ENCODE measurements around the gene CHCHD2. TPM values are rescaled to one million over a fixed set of nuclear protein-coding genes. Genes with fewer than 3 reads are reported as not detected.
"Not testable (repeated sequence)": the region's sequence is repeated elsewhere in the genome, so short reads cannot be mapped to it uniquely, and the experiment has no call there.

CHCHD2 gene
- total RNA-seq, 4 donors from 2014 or later = 99.9 to 395 (median 254) TPM

GRCh38 chr7:56097700-56098099 is 8.6 kb downstream of the CHCHD2 start:
- in situ Hi-C loops (cut with MboI; ENCODE audit: low pct_ligation_motif_present in 1 of 4, low pct_unique_long_range_greater_than_20kb in 1 of 4, low sequenced_read_pairs in 3 of 4) = no loop called here
- H3K4me1 ChIP-seq = peaks cover 0 to 8% (median 4%) of the 10 kb centered on the region in 4 donors

GRCh38 chr7:56092789-56093531 is 13.3 kb downstream of the CHCHD2 start, which contains the start of gene PHKG1:
PHKG1 (minus strand) TSS chr7:56092952; CDS start chr7:56088941, 4,011 bp downstream.
- in situ Hi-C loops (cut with MboI; ENCODE audit: low pct_ligation_motif_present in 1 of 4, low pct_unique_long_range_greater_than_20kb in 1 of 4, low sequenced_read_pairs in 3 of 4) (no loop called here), intact Hi-C loops (cut with DNase I; ENCODE audit: low total_unique reads) (no loop called here)
- Histone ChIP-seq H3K36me3 (no peaks in the 10 kb centered on the region), H3K9me3 (no peaks in the 10 kb centered on the region), H3K27me3 (no peaks in the 10 kb centered on the region), H3K4me1 (peaks cover 0 to 21% (median 10%) of the 10 kb centered on the region in 4 donors), H3K27ac (peak within 1 kb of the TSS; percentile 66 to 84 (median 72)), H3K4me3 (no peak within 1 kb of the TSS)
- WGBS, 2 donors (ENCODE audit: low coverage in 1 of 2) = 45% methylated on average over 19 of the region's 19 CpGs; no CpG with 5 or more reads in 1 of the 2 donors
- TF ChIP-seq POLR2AphosphoS5 (IDR thresholded peaks at IDR 0.05) (peak in 1 of 3 donors; percentile 42), EP300 (IDR thresholded peaks at IDR 0.05; ENCODE audit: low read depth) (no peak), CTCF (IDR thresholded peaks at IDR 0.05) (peak in 3 of 5 experiments; percentile 43 to 51 (median 44)), POLR2A (IDR thresholded peaks at IDR 0.05) (no peak)
- peak; percentile 67 for DNase-seq

More at GRCh38 chr7:56097700-56098099, 8.6 kb downstream of the CHCHD2 start:
- Histone ChIP-seq H3K27me3 (no peaks in the 10 kb centered on the region), H3K36me3 (peaks cover 0 to 29% (median 14%) of the 10 kb centered on the region in 4 donors), H3K27ac (no peak overlapping the region), H3K4me3 (no peak overlapping the region), H3K9me3 (no peaks in the 10 kb centered on the region)
- no peak for TF ChIP-seq CTCF (IDR thresholded peaks at IDR 0.05)
- TF ChIP-seq POLR2A (IDR thresholded peaks at IDR 0.05) = no peak
- no peak for TF ChIP-seq EP300 (IDR thresholded peaks at IDR 0.05; ENCODE audit: low read depth)
- TF ChIP-seq POLR2AphosphoS5 (IDR thresholded peaks at IDR 0.05) = peak in 2 of 3 donors; percentile 7 to 30
- 67 to 69% methylated on average over 5 of the region's 5 CpGs for WGBS, 2 donors (ENCODE audit: low coverage in 1 of 2)
- intact Hi-C loops (cut with DNase I; ENCODE audit: low total_unique reads) = no loop called here
- DNase-seq = no peak

- in situ Hi-C loops (cut with MboI; ENCODE audit: low pct_ligation_motif_present in 1 of 4, low pct_unique_long_range_greater_than_20kb in 1 of 4, low sequenced_read_pairs in 3 of 4) = not testable (repeated sequence)
Measured at GRCh38 chr7:56092388-56092787, 13.9 kb downstream of the CHCHD2 start.

GRCh38 chr7:56091591-56091990 is 14.7 kb downstream of the CHCHD2 start:
- Histone ChIP-seq H3K27ac (peak overlapping the region; percentile 66 to 84 (median 72)), H3K27me3 (no peaks in the 10 kb centered on the region), H3K4me3 (no peak overlapping the region), H3K36me3 (no peaks in the 10 kb centered on the region), H3K4me1 (peaks cover 0 to 21% (median 10%) of the 10 kb centered on the region in 4 donors), H3K9me3 (no peaks in the 10 kb centered on the region)
- WGBS, 2 donors (ENCODE audit: low coverage in 1 of 2) = 61% methylated on average over 3 of the region's 3 CpGs; no CpG with 5 or more reads in 1 of the 2 donors
- TF ChIP-seq EP300 (IDR thresholded peaks at IDR 0.05; ENCODE audit: low read depth) (no peak), POLR2AphosphoS5 (IDR thresholded peaks at IDR 0.05) (peak in 1 of 3 donors; percentile 41), POLR2A (IDR thresholded peaks at IDR 0.05) (no peak), CTCF (IDR thresholded peaks at IDR 0.05) (no peak)
- in situ Hi-C loops (cut with MboI; ENCODE audit: low pct_ligation_motif_present in 1 of 4, low pct_unique_long_range_greater_than_20kb in 1 of 4, low sequenced_read_pairs in 3 of 4) = no loop called here
- DNase-seq = peak; percentile 24
- intact Hi-C loops (cut with DNase I; ENCODE audit: low total_unique reads) = no loop called here

More at GRCh38 chr7:56092388-56092787, 13.9 kb downstream of the CHCHD2 start:
- H3K4me3 ChIP-seq; H3K36me3 ChIP-seq; intact Hi-C loops (cut with DNase I; ENCODE audit: low total_unique reads); H3K9me3 ChIP-seq; H3K27me3 ChIP-seq; DNase-seq: not testable (repeated sequence)
- H3K4me1 ChIP-seq = peaks cover 0 to 21% (median 10%) of the 10 kb centered on the region in 4 donors
- H3K27ac ChIP-seq = peak overlapping the region; percentile 66 to 84 (median 72)
- 73% methylated on average over 6 of the region's 6 CpGs; no CpG with 5 or more reads in 1 of the 2 donors for WGBS, 2 donors (ENCODE audit: low coverage in 1 of 2)

Measured in transverse colon (tissue), 4 donors.